Rectal smooth muscle tissue (tissue), 1 donor: ENCODE measurements around the gene ZKSCAN1.

Experiments
- H3K27ac ChIP-seq: one replicate; pipeline ENCODE4 v1.7.0; 2013; ENCODE audit warnings: low read depth, low read length, inconsistent platforms
- H3K27me3 ChIP-seq: one replicate; pipeline ENCODE4 v1.7.0; 2013; ENCODE audit warnings: low read length; ENCODE audit not compliant: control insufficient read depth, insufficient read depth
- H3K36me3 ChIP-seq: one replicate; pipeline ENCODE4 v1.7.0; 2013; ENCODE audit warnings: low read length; ENCODE audit not compliant: control insufficient read depth, insufficient read depth
- H3K4me1 ChIP-seq: one replicate; pipeline ENCODE4 v1.7.0; 2013; ENCODE audit warnings: low read length; ENCODE audit not compliant: control insufficient read depth, insufficient read depth
- H3K4me3 ChIP-seq: one replicate; pipeline ENCODE4 v1.7.0; 2013; ENCODE audit warnings: low read length
- H3K9ac ChIP-seq: one replicate; pipeline ENCODE4 v1.7.0; 2013; ENCODE audit warnings: low read length

The ZKSCAN1 gene

DNA sequence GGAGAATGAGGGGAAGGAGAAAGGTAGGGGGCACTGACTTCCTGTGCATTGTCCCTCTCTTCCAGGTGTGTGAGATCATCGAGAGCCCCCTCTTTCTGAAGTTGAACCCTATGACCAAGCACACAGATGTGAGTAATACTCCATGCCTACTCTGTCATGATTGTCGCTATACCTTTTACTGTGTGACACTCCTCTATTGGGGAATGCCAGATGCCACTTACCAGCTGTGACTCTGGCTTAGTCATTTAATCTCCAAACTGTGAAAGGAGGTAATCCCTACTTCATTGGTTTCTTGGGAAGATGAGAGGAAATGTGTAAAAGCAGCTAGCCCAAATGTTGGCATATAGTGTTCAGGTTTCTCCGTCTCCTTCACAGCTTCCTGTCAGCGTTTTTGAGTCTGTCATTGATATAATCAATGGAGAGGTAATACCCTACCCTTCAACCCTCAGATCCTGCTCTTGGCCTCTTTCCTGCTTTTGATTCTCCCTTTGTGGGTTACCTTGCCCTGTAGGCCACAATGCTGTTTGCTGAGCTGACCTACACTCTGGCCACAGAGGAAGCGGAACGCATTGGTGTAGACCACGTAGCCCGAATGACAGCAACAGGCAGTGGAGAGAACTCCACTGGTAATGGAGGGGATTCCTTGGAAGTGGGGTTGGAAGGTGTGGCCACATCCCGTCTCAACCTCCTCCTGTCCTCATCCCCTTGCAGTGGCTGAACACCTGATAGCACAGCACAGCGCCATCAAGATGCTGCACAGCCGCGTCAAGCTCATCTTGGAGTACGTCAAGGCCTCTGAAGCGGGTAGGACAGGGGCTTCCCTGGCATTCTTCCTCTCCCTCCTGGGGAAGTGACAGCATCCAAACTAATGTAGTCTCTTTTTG lies 75.4 kb downstream of the ZKSCAN1 start:
- H3K27ac ChIP-seq, result no peak overlapping the region
- H3K4me1 ChIP-seq, result peaks cover 11% of the 10 kb centered on the region
- H3K36me3 ChIP-seq, result peaks cover 43% of the 10 kb centered on the region
- H3K4me3 ChIP-seq, result no peak overlapping the region
- no peak overlapping the region for H3K9ac ChIP-seq
- no peaks in the 10 kb centered on the region for H3K27me3 ChIP-seq
